HG02610 (cell line): Measurements from ENCODE around the gene ACACB.
"Not testable (repeated sequence)": the region's sequence is repeated elsewhere in the genome, so short reads cannot be mapped to it uniquely, and the experiment has no call there.

Experiments
- ATAC-seq: cut with Tn5 transposase; IDR thresholded peaks from one replicate; pipeline ENCODE4 v1.9.1; 2021; ENCODE audit warnings: mild to moderate bottlenecking, moderate library complexity; ENCODE audit not compliant: unreplicated experiment

ACACB gene

DNA sequence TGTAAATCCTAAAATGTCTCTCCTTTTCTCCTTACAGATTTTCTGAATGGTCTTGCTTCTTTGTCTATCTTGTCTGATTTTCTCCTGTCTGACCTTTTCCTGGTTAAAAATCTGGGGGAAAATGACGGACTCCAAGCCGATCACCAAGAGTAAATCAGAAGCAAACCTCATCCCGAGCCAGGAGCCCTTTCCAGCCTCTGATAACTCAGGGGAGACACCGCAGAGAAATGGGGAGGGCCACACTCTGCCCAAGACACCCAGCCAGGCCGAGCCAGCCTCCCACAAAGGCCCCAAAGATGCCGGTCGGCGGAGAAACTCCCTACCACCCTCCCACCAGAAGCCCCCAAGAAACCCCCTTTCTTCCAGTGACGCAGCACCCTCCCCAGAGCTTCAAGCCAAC is 23.0 kb downstream of the ACACB start:
- ATAC-seq, result no peak

- ATAC-seq, result no peak
Observed at GRCh38 chr12:109139791-109140190, 23.4 kb downstream of the ACACB start.

- ATAC-seq, result no peak
Observed at GRCh38 chr12:109140560-109140959, 24.2 kb downstream of the ACACB start.

GRCh38 chr12:109144224-109144623 is 27.8 kb downstream of the ACACB start:
- ATAC-seq, result no peak

- not testable (repeated sequence) for ATAC-seq
Observed at GRCh38 chr12:109147126-109147525, 30.7 kb downstream of the ACACB start.

- no peak for ATAC-seq
Observed at GRCh38 chr12:109147954-109148353, 31.6 kb downstream of the ACACB start.

DNA sequence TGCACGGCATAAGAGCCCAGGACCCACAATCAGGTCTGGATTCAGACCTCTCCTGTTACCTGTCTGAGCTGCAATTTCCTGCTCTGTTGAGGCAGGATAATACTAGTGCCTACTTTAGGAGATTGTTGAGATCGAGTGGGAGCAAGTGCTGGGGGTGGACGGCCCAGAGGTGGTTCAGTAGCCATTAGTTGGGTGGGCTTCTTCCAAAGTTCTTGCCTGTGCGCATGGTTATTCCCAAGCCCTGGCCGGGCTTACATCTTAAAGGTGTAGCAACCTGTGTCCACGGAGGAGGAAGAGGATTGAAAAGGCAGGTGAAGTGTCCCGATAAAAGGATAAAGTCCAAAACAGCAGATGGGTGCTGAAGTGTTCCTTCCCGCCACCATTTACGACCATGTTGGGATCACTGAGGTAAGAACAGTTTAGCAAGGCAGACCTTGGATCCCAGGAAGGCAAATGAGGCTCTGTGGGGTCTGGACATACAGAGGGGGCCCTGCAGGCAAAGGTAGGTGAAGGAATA is 33.8 kb downstream of the ACACB start:
- no peak for ATAC-seq

GRCh38 chr12:109151457-109151856 is 35.1 kb downstream of the ACACB start:
- ATAC-seq, result no peak

DNA sequence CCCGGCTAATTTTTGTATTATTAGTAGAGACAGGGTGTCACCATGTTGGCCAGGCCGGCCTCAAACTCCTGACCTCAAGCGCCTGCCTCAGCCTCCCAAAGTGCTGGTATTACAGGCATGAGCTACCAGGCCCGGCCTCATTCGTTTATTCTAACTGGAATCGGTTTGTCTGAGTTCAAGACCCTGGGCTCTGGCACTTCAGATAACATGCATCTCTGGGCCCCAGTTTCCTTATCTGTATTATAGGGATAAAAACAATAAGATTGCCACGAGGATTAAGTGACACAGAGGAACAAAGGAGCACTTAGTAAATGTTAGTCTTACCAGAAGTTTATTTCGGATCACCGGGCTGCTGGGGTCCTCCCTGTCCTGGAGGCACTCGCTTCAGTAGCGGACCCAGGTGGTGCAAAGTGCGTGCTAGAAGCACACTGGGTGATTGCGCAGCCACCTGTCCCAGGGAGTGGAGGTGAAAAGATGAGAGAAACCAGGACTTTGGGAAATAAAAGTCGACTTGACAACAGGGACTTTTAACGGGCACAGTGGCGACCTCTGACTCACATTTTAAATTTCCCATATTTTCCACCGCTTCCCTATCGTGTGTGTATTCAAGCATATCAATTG is 37.5 kb downstream of the ACACB start:
- no peak for ATAC-seq

DNA sequence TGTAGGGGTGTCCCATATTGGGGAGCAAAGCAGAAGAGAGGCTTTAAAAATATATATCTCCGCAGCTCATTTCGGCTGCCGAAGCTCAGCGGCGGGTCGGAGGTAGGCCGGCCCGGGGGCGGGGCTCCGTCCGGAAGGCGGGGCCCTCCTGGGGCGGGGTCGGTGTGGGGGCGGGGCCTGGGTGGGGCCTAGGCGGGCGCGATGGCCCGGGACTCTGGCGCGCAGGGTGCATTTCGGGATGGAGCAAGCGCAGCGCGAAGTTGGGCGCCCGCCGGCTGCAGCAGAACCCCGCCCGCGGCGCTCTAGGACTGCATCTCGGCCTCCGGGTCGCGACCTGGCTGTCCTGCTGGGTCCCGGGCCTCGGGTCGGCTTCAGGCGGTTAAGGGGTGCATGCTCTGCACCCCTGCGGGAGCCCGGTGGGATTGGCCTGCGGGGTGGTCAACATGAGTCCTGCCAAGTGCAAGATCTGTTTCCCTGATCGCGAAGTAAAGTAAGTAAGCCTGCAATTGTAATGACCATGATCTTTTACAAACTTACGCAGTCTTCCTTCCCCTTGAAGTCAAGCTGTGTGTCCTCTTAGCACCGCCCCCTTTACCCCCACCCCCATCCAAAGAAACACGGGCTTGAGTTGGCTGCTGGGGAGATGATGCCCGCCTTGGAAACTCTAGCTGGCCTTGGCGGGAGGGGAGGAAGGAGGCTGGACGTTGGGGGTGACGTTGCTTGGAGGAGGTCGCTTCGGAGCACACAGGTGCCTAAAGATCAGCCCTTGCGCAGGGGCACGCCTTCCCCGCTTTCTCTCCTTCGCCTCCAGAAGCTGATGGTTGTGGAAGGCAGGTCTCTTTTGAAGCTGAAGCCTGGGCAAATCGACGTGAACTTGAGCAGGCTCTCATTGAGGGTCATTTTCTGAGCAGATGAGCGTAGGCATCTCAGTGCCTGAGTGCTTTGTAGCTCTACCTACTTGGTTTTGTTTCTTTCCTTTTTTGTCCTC is 38.4 kb downstream of the ACACB start:
- peak; percentile 86 for ATAC-seq

DNA sequence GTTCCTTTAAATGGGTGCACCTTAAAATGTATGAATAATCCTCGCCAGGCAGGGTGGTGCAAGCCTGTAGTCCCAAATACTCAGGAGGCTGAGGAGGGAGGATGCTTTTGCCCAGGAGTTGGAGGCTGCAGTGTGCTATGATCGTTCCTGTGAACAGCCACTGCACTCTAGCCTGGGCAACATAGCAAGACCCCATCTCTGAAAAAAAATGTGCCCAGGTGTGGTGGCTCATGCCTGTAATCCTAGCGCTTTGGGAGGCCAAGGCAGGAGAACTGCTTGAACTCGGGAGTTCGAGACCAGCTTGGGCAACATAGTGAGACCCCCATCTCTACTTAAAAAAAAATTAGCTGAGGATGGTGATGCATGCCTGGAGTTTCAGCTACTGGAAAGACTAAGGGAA is 39.6 kb downstream of the ACACB start:
- no peak for ATAC-seq

- no peak for ATAC-seq
Observed at GRCh38 chr12:109156586-109156985, 40.2 kb downstream of the ACACB start.

- ATAC-seq, result no peak
Observed at GRCh38 chr12:109157986-109158385, 41.6 kb downstream of the ACACB start.

DNA sequence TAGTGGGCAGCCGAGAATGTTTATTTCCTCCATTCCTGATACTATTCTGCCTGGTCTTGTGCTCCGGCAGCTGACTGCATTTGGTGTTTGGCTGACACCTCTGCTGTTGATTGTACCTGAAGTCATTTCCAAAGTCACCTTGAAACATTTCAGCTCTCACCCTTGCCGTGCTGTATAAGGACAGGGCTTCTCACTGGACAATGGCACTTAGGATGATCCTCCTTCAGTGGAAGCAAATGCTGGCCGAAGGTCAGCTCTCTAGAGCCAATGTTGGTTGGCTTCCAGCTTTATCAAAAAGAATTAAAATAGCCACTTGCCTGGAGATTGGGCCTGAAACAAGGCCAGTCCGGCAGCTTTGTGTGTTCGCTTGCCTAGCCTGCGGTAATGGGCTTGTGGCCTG is 44.0 kb downstream of the ACACB start:
- no peak for ATAC-seq

- ATAC-seq, result no peak
Observed at GRCh38 chr12:109160873-109161272, 44.5 kb downstream of the ACACB start.

- ATAC-seq, result no peak
Observed at GRCh38 chr12:109162551-109162950, 46.2 kb downstream of the ACACB start.

DNA sequence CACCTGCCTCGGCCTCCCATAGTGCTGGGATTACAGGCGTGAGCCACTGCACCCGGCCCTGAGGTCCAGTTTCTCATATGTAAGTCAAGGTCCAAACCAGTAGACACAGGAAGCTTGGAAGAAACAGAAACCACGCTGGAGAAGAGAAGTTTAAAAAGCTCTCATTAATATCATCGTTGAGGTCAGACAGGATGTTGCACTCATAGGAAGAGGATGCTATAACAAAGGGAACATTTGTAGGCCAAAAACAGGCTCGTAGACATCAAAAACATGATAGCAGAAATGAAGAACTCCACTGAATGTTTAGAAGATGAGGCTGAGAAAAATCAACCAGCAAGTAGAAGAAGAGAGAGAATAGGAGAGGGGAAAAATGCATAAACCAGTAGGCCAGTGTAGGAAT is 46.8 kb downstream of the ACACB start:
- ATAC-seq, result no peak

DNA sequence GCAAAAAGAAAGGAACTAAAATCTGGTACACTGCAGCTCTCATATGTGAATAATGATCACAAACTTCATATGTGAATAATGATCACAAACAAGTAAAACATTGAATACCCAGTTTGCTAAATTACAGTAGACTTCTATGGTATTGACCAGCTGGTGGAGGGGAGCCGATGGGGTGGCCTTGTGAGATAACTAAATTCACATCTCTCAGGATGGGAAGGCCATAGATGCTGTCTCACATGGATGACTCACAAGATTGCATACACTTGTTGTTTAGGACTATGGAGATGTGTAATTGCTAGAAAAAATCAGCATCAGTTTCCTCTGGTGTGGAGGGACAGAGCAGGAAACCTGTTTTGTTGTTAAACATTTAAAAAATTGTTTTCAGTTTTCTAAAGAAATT is 49.2 kb downstream of the ACACB start:
- ATAC-seq, result no peak

DNA sequence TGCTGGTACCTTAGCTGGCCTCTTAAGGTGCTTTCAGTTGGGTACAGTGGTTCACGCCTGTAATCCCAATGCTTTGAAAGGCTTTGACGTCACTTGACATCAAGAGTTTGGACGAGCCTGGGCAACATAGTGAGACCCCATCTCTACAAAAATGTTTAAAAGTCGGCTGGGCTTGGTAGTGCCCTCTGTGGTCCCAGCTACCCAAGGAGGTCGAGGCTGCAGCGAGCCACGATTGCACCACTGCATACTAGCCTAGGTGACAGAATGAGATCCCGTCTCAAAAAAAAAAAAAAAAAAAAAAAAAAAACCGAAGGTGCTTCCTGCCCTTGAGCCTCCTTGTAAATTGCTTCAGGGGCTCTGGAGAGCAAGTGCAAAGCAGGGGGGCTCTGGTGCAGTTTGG is 50.0 kb downstream of the ACACB start:
- no peak for ATAC-seq

GRCh38 chr12:109167781-109168180 is 51.4 kb downstream of the ACACB start:
- ATAC-seq, result no peak

- ATAC-seq, result no peak
Observed at GRCh38 chr12:109169262-109169661, 52.9 kb downstream of the ACACB start.

- ATAC-seq, result no peak
Observed at GRCh38 chr12:109169686-109170085, 53.3 kb downstream of the ACACB start.
